Caco-2 (cell line): Measurements from ENCODE around the gene TSPAN17. TPM values are rescaled to one million over a fixed set of nuclear protein-coding genes. Genes with fewer than 3 reads are reported as not detected.

Source experiments
- BruUV-seq: library from RNA; stranded (reverse); fragments of 400-500 nt; replicated peaks from 2 replicates; lab custom pipeline; 2021; lab: Mats Ljungman, UMichigan
- CTCF ChIA-PET: fragments of 300-600 bp; sonication (Branson Sonifier 250); formaldehyde crosslinking; loops from one replicate; lab custom pipeline; 2022; ENCODE audit warnings: antibody characterized with exemption; lab: Charles Lee
- POLR2A ChIA-PET: fragments of 300-600 bp; sonication (Branson Sonifier 250); formaldehyde crosslinking; loops from one replicate; lab custom pipeline; 2022; ENCODE audit warnings: antibody characterized with exemption; lab: Charles Lee
- DNase-seq, 2 experiments: peaks; one replicate each; pipeline versions ENCODE4 v3.0.0 to v3.0.0-alpha.2; 2020 to 2022
- H3K27me3 ChIP-seq: replicated peaks from 2 replicates; pipeline ENCODE4 v1.6.0; 2011; ENCODE audit warnings: low read length; ENCODE audit not compliant: control insufficient read depth, insufficient read depth
- H3K36me3 ChIP-seq: 2 replicates; pipeline ENCODE4 v1.5.1; 2011; ENCODE audit warnings: low read length; ENCODE audit not compliant: control insufficient read depth, insufficient read depth
- H3K4me1 ChIP-seq: fragments of 250-450 bp; sonication (Bioruptor Pico); 2 replicates; pipeline ENCODE4 v1.5.1; 2020; ENCODE audit warnings: mild to moderate bottlenecking
- H3K4me3 ChIP-seq: 2 replicates; pipeline ENCODE4 v1.5.1; 2011; ENCODE audit warnings: low read depth, mild to moderate bottlenecking, control low read depth, low read length
- H3K9me3 ChIP-seq: fragments of 250-450 bp; sonication (Bioruptor Pico); 2 replicates; pipeline ENCODE4 v1.5.1; 2020; ENCODE audit warnings: mild to moderate bottlenecking, moderate library complexity
- H3K27ac Mint-ChIP-seq: one replicate; pipeline ENCODE4 v1.8.0; 2022; ENCODE audit warnings: mixed read lengths; ENCODE audit not compliant: unreplicated experiment
- H3K27me3 Mint-ChIP-seq: one replicate; pipeline ENCODE4 v1.8.0; 2022; ENCODE audit warnings: mixed read lengths; ENCODE audit not compliant: insufficient read depth, unreplicated experiment
- H3K36me3 Mint-ChIP-seq: one replicate; pipeline ENCODE4 v1.8.0; 2022; ENCODE audit warnings: mild to moderate bottlenecking, mixed read lengths; ENCODE audit not compliant: insufficient read depth, unreplicated experiment
- H3K4me1 Mint-ChIP-seq: one replicate; pipeline ENCODE4 v1.8.0; 2022; ENCODE audit warnings: low read depth, mixed read lengths; ENCODE audit not compliant: unreplicated experiment
- H3K4me3 Mint-ChIP-seq: one replicate; pipeline ENCODE4 v1.8.0; 2022; ENCODE audit warnings: mild to moderate bottlenecking, moderate library complexity, mixed read lengths; ENCODE audit not compliant: unreplicated experiment
- H3K9me3 Mint-ChIP-seq: one replicate; pipeline ENCODE4 v1.8.0; 2022; ENCODE audit warnings: mixed read lengths; ENCODE audit not compliant: unreplicated experiment
- intact Hi-C: fragments of 100-400 bp; cut with micrococcal nuclease; formaldehyde crosslinking; loops from one replicate; pipeline ENCODE4 v1.10.0; 2022; ENCODE audit not compliant: unreplicated experiment
- total RNA-seq: library from RNA; stranded (reverse); gene quantifications from 2 replicates; pipeline ENCODE4 v1.2.3, GENCODE V29; 2022
- TF ChIP-seq, protein P1 (sequence below), 2 experiments: fragments of 200-600 bp in 1 of 2; IDR thresholded peaks; 1 replicate in 1 of 2; 2 replicates in 1 of 2; pipeline versions ENCODE4 v1.5.1 to v1.8.0; 2011 to 2022; ENCODE audit warnings: antibody characterized with exemption in 1 of 2, control low read depth in 1 of 2, inconsistent platforms in 1 of 2, low read depth in 1 of 2, low read length in 1 of 2, mild to moderate bottlenecking in 1 of 2, moderate library complexity in 1 of 2; ENCODE audit not compliant: insufficient read depth in 1 of 2, severe bottlenecking in 1 of 2, unreplicated experiment in 1 of 2

The TSPAN17 gene
- total RNA-seq, 1 experiment from 2014 or later, result 20.5 TPM

DNA sequence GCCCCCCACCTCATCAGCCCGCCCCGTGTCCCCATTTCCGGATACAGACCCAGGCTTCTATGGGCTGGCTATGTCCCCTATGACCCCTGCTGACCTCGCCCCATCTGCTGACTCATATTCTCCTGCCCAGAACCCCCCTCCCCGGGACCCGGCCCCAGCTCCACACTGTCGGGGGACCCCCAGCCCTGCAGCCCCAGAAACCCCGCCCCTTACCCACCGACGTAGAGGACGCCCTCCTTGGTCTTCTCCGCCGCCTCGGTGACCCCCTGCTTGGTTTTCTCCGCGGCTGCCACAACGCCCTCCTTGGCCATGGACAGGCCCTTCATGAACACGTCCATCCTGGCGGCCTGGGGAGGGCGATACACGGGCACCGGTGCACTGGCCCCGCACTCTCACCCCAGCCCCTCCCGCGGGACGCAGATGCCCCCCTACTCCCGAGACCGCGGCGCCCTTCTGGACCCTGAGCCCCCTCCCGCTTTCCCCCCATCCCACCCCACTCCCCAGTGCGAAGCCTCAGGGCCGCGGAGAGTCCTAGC is 17.9 kb upstream of the TSPAN17 start:
- Mint-ChIP-seq H3K27ac (no peak overlapping the region), H3K36me3 (no peaks in the 10 kb centered on the region), H3K9me3 (no peaks in the 10 kb centered on the region), H3K4me3 (no peak overlapping the region), H3K4me1 (no peaks in the 10 kb centered on the region), H3K27me3 (peaks cover 37% of the 10 kb centered on the region)
- TF ChIP-seq, protein P1, sequence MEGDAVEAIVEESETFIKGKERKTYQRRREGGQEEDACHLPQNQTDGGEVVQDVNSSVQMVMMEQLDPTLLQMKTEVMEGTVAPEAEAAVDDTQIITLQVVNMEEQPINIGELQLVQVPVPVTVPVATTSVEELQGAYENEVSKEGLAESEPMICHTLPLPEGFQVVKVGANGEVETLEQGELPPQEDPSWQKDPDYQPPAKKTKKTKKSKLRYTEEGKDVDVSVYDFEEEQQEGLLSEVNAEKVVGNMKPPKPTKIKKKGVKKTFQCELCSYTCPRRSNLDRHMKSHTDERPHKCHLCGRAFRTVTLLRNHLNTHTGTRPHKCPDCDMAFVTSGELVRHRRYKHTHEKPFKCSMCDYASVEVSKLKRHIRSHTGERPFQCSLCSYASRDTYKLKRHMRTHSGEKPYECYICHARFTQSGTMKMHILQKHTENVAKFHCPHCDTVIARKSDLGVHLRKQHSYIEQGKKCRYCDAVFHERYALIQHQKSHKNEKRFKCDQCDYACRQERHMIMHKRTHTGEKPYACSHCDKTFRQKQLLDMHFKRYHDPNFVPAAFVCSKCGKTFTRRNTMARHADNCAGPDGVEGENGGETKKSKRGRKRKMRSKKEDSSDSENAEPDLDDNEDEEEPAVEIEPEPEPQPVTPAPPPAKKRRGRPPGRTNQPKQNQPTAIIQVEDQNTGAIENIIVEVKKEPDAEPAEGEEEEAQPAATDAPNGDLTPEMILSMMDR (IDR thresholded peaks at IDR 0.05; ENCODE audit: insufficient read depth in 1 of 2, low read depth in 1 of 2, low read length in 1 of 2, severe bottlenecking in 1 of 2, unreplicated experiment in 1 of 2), result no peak
- Histone ChIP-seq H3K9me3 (no peaks in the 10 kb centered on the region), H3K27me3 (peaks cover 5% of the 10 kb centered on the region), H3K36me3 (no peaks in the 10 kb centered on the region), H3K4me1 (peaks cover 7% of the 10 kb centered on the region), H3K4me3 (no peak overlapping the region)
- no peak for DNase-seq
- ChIA-PET POLR2A (no interaction called here), CTCF (no interaction called here)
- BruUV-seq, result no TSS peak
- intact Hi-C loops, result no loop called here

GRCh38 chr5:176629853-176630680 is 17.2 kb upstream of the TSPAN17 start, which contains the start of the genes EIF4E1B and SNCB:
Gene EIF4E1B (plus strand): TSS chr5:176630675. CDS start chr5:176642788, 12,113 bp downstream.
Gene SNCB (minus strand): TSS chr5:176630534. CDS start chr5:176629654, 880 bp downstream.
- POLR2A ChIA-PET, result no interaction called here
- H3K9me3 ChIP-seq, result no peaks in the 10 kb centered on the region
- H3K4me3 ChIP-seq, result peak within 1 kb of the TSS; percentile 39
- no TSS peak for BruUV-seq
- H3K36me3 Mint-ChIP-seq, result no peaks in the 10 kb centered on the region
- no peaks in the 10 kb centered on the region for H3K9me3 Mint-ChIP-seq
- DNase-seq, result peak in 1 of 2 experiments; percentile 75
- intact Hi-C loops, result no loop called here
- H3K4me1 ChIP-seq, result peaks cover 7% of the 10 kb centered on the region
- no peak within 1 kb of the TSS for H3K27ac Mint-ChIP-seq
- H3K4me3 Mint-ChIP-seq, result peak within 1 kb of the TSS; percentile 67
- H3K27me3 ChIP-seq, result peaks cover 5% of the 10 kb centered on the region
- no peaks in the 10 kb centered on the region for H3K36me3 ChIP-seq
- CTCF ChIA-PET, result interaction anchor here (0.5 to 1.2 kb wide), 3 partner anchors 30 to 302 kb away, joined by 3 to 10 read pairs (median 4); no protein-coding TSS in a partner anchor
- TF ChIP-seq, protein P1 (IDR thresholded peaks at IDR 0.05; ENCODE audit: insufficient read depth in 1 of 2, low read depth in 1 of 2, low read length in 1 of 2, severe bottlenecking in 1 of 2, unreplicated experiment in 1 of 2), result no peak
- peaks cover 40% of the 10 kb centered on the region for H3K27me3 Mint-ChIP-seq
- no peaks in the 10 kb centered on the region for H3K4me1 Mint-ChIP-seq

DNA sequence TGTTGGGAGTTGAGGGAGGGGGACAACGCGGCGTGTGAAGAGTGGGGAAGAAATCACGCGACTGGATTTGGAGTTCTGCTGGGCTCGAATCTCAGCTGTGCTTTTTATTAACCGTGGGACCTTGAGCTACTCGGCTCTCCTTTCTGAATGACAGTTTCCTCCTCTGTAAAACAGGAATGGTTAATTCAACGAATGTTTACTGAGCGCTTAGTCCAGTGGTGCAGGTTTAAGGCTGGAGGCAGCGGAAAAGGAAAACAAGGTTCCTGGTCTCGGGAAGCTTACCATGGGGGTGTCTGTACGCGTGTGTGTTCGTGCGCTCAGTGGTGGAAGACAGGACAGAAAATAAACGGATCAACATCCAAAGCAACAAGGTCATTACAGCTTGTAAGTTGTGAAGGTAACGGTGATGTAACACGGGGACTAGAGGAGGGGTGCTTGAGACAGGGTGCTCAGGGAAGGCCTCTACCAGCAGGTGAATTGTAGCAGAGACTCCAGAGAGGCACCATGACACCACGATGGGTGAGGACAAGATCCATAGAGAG is 16.5 kb upstream of the TSPAN17 start:
- Mint-ChIP-seq H3K27me3 (peaks cover 41% of the 10 kb centered on the region), H3K27ac (no peak overlapping the region), H3K36me3 (no peaks in the 10 kb centered on the region), H3K4me1 (no peaks in the 10 kb centered on the region), H3K9me3 (no peaks in the 10 kb centered on the region), H3K4me3 (peak overlapping the region; percentile 67)
- Histone ChIP-seq H3K36me3 (no peaks in the 10 kb centered on the region), H3K27me3 (peaks cover 3% of the 10 kb centered on the region), H3K4me3 (peak overlapping the region; percentile 39), H3K9me3 (no peaks in the 10 kb centered on the region), H3K4me1 (peaks cover 7% of the 10 kb centered on the region)
- DNase-seq, result no peak
- ChIA-PET CTCF (interaction anchor here (1.0 to 1.2 kb wide), 2 partner anchors 30 to 61 kb away, joined by 3 to 10 read pairs; no protein-coding TSS in a partner anchor), POLR2A (no interaction called here)
- BruUV-seq, result no TSS peak
- TF ChIP-seq, protein P1 (IDR thresholded peaks at IDR 0.05; ENCODE audit: insufficient read depth in 1 of 2, low read depth in 1 of 2, low read length in 1 of 2, severe bottlenecking in 1 of 2, unreplicated experiment in 1 of 2), result no peak
- intact Hi-C loops, result no loop called here
